Neural cell (in vitro differentiated cells): Measurements from ENCODE around the gene ALS2CL.

Source experiments
- EP300 ChIP-seq: fragments of 450-650 bp; conservative IDR thresholded peaks from 2 replicates; pipeline ENCODE4 v1.6.1; 2014; ENCODE audit warnings: antibody characterized with exemption, mild to moderate bottlenecking, moderate library complexity; ENCODE audit not compliant: poor library complexity, severe bottlenecking
- MXI1 ChIP-seq: fragments of 450-650 bp; conservative IDR thresholded peaks from 2 replicates; pipeline ENCODE4 v1.6.1; 2014; ENCODE audit warnings: antibody characterized with exemption, mild to moderate bottlenecking; ENCODE audit not compliant: poor library complexity, severe bottlenecking
- POLR2AphosphoS5 ChIP-seq: IDR thresholded peaks from 2 replicates; pipeline ENCODE4 v1.6.1; 2012
- RAD21 ChIP-seq: fragments of 450-650 bp; conservative IDR thresholded peaks from 2 replicates; pipeline ENCODE4 v1.6.1; 2014; ENCODE audit warnings: antibody characterized with exemption, mild to moderate bottlenecking, moderate library complexity
- TAF1 ChIP-seq: IDR thresholded peaks from 2 replicates; pipeline ENCODE4 v1.6.1; 2012; ENCODE audit warnings: low read depth
- TF ChIP-seq, protein P1 (sequence below): fragments of 450-650 bp; IDR thresholded peaks from 2 replicates; pipeline ENCODE4 v1.5.1; 2014; ENCODE audit warnings: antibody characterized with exemption, mild to moderate bottlenecking, moderate library complexity; ENCODE audit not compliant: poor library complexity, severe bottlenecking

DNA sequence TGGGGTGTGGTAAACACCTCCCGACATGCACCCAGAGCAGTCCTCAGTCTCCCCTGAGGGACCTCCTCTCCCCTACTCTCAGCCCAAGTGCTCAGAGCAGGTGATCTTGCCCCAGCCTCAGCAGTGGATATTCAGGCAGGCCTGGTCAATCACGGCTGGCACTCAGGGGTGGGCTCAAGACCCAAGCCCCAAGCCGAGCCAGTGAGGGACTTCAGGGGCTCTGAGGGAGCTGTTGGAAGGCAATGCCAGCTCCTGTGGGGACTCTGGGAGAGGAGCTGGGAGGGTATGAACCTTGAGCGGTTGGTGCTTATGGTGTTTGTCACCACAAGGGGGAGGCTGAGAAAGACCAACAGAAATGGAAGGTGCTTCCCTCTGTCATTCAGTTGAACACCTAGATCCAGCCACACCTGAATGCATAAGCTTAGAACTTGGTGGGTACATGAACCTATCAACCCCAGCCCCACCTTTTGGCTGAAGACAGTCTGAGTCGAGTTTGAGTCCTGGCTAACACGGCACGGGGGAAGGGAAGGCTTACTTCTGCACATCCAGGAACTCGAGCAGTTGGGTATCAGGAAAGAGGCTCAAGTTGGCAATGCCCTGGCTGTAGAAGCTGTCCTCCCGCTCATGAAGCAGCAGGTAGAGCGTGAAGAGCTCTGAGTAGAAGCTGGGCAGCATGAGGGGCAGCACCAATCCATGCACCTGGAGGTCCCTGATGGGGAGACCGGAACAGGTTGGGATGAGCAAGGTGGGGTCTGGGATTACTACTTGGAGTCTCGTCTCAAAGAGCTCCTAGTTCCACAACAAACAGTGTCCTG lies 19.2 kb downstream of the ALS2CL start:
- TF ChIP-seq, protein P1, sequence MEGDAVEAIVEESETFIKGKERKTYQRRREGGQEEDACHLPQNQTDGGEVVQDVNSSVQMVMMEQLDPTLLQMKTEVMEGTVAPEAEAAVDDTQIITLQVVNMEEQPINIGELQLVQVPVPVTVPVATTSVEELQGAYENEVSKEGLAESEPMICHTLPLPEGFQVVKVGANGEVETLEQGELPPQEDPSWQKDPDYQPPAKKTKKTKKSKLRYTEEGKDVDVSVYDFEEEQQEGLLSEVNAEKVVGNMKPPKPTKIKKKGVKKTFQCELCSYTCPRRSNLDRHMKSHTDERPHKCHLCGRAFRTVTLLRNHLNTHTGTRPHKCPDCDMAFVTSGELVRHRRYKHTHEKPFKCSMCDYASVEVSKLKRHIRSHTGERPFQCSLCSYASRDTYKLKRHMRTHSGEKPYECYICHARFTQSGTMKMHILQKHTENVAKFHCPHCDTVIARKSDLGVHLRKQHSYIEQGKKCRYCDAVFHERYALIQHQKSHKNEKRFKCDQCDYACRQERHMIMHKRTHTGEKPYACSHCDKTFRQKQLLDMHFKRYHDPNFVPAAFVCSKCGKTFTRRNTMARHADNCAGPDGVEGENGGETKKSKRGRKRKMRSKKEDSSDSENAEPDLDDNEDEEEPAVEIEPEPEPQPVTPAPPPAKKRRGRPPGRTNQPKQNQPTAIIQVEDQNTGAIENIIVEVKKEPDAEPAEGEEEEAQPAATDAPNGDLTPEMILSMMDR, result no peak
- no peak for TF ChIP-seq TAF1
- TF ChIP-seq MXI1, result no peak
- no peak for TF ChIP-seq POLR2AphosphoS5
- no peak for TF ChIP-seq EP300
- no peak for TF ChIP-seq RAD21
